Fibroblast of lung (primary cell): Measurements from ENCODE around the gene BTBD2.

Source experiments
- CTCF ChIP-seq, 2 donors: IDR thresholded peaks in 1 of 2; conservative IDR thresholded peaks in 1 of 2; 1 replicate in 1 of 2; 2 replicates in 1 of 2; pipeline ENCODE4 v1.5.1; 2011 to 2012; ENCODE audit warnings: low read length in 2 of 2, control low read depth in 1 of 2, inconsistent platforms in 1 of 2, low read depth in 1 of 2, mild to moderate bottlenecking in 1 of 2
- EZH2 ChIP-seq: IDR thresholded peaks from 2 replicates; pipeline ENCODE4 v1.5.1; 2012; ENCODE audit warnings: low read length, control low read depth, mild to moderate bottlenecking; ENCODE audit errors: missing control alignments

GRCh38 chr19:1944088-1944915 is 71.2 kb downstream of the BTBD2 start:
- TF ChIP-seq CTCF (conservative IDR thresholded peaks at IDR 0.05 in 1 of 2, IDR thresholded peaks at IDR 0.05 in 1 of 2; ENCODE audit: low read depth in 1 of 2, low read length in 2 of 2) (no peak), EZH2 (no peak)
